Activated CD8-positive, alpha-beta memory T cell treated with anti-CD3 and anti-CD28 coated beads for 48 hours (primary cell): ENCODE data around the gene RPS24.
"Not testable (repeated sequence)": the region's sequence is repeated elsewhere in the genome, so short reads cannot be mapped to it uniquely, and the experiment has no call there.

Experiments
- DNase-seq, 3 experiments: peaks; one replicate each; pipeline ENCODE4 v3.0.0-alpha.2; 2020; ENCODE audit warnings: low read depth in 2 of 3, low spot score in 2 of 3

The RPS24 gene

DNA sequence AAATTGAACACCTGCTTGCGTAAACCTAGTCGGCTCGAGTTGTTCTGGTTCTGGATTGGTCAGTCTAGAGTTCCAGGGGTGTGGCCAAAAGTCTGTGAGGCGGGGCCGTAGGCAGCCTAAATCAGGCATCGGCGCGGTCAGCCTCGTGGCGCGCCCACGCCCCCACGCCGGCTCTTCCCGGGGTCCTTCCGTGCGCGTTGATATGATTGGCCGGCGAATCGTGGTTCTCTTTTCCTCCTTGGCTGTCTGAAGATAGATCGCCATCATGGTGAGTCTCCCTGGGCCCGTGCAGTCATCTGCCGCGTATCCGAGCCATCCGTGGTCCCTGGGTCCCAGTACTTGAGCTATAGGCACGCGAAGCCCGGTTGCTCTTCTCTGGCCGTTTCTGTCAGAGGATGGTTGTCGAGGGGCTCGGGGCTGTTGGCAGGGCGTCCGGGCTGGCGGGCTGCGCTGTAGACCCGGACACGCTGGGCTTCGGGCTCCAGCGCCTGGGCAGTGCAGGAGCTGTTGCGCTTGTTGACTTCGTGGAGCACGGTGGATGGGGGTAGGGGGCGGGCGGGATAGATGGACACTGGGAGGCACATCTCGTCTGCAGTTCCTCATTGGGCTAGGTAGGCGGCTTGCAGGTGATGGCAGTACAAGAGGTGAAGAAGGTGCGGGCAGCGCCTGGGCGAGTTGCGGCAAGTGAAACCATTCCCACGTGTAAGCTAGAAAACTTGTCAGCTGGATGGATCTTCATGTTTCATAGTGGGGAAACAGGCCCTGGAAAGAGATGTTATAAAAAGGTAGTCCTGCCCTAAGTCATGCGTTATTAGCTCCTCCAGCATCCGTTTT lies at the start of gene RPS24:
Gene RPS24 (plus strand): TSS at position 227 of the 834 bp plus-strand sequence. CDS start 39 bp downstream, at position 266.
- peak; percentile 77 to 83 (median 83) for DNase-seq

DNA sequence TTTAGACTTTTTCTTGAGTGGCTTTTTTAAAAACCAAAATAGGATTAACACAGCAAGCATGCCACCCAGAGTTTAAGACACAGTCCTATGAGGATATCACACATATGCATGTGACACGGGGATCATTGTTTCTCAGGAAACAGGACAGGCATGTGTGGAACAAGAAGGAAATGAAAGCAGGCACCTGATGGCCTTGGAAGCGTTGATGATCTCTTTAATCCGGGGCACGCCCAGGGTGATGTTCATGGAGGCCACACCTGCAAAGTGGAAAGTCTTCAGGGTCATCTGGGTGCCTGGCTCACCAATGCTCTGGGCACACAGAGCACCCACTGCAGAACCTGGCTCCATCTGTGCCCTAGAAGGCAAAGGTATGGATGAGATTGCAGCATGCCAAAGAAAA lies 48.7 kb upstream of the RPS24 start:
- no peak for DNase-seq

GRCh38 chr10:77987671-77988255 lies 45.9 kb upstream of the RPS24 start:
- DNase-seq = no peak

DNA sequence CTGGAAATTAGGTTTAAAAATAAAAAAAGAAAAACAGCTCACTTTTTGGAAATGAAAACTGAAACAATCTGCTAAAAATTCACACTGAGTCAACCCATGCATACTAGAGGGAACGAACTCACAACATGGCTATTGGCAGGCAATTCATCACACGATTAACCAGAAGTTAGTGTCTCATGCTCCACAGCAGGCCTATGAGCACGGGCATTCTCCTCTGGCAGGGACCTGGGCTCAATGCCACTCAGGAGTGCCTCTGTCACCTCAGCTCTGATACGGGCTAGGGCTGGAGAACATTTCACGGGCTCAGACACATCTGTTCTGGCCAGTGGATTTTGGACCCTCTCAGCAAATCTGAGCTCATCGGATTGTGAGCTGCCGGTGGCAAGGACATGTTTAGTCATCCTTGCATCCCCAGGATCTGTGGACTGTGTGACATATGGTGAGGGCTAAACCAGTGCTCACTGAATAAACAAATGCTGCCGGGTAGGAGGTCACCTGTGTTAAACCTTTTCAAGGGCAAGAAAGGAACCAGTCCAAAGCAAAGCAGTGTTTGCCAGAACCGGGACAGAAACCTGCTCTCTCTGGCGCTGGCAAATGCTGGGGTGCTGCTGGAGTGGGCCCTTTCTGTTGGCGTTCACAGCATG lies 44.5 kb upstream of the RPS24 start:
- DNase-seq = no peak

GRCh38 chr10:77993620-77994019 lies 40.0 kb upstream of the RPS24 start:
- no peak for DNase-seq

DNA sequence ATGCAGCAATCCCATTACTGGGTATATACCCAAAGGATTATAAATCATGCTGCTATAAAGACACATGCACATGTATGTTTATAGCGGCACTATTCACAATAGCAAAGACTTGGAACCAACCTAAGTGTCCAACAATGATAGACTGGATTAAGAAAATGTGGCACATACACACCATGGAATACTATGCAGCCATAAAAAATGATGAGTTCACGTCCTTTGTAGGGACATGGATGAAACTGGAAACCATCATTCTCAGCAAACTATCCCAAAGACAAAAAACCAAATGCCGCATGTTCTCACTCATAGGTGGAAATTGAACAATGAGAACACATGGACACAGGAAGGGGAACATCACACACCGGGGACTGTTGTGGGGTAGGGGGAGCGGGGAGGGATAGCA lies 34.9 kb upstream of the RPS24 start:
- not testable (repeated sequence) for DNase-seq

- no peak for DNase-seq
Measured at GRCh38 chr10:78000206-78000605, 33.5 kb upstream of the RPS24 start.

DNA sequence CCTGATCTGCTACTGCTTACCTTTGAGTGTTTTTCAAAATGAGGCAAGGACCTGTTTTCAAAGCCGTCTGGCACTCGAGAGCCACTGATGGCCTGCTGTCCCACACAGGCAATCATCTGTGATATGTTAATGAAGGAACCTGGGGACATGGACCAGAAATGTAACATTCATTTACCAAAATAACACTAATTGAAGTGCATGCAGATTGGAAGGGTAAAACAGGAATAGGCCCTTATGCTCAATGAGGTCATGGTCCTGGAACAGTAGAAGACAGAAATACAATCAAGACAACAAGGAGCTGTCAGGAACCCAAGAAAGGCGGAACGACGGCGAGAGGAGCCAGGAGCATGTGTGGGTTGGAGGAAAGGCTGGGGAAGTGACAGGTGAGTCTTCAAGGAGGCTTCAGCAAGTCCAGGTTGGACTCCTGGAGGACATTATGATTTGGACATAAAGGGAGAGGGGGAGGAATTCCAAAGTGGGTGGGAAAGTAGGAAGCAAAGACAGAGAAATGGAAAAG lies 32.6 kb upstream of the RPS24 start:
- DNase-seq = no peak

DNA sequence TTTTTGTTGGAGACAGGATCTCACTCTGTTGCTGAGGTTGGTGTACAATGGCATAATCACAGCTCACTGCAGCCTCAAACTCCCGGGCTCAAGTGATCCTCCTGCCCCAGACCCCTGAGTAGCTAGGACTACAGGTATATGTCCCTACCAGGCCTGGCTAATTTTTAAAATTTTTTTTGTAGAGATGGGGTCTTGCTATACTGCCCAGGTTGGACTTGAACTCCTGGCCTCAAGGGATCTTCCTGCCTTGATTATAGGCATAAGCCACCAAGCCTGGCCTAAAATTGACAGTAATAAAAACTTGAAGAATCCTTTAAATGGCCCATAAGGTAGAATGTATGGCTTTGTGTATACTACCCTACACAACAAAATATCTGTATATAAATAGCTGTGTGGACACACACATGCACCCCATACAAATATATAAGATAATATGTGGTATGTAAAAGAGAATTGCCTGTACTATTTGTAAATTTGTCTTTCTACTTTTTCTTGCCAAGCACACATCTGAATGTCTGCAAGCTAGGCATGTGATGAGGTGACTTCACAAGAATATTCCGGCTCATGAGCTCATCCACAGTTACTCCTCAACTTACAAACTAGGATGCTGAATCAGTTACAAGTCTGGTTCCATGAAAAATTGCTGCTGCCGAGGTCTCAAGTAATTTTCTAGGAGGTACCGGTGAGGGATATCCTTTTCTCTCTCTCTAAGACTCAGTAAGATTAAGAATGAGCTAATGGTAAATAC lies 30.9 kb upstream of the RPS24 start:
- DNase-seq = no peak

- DNase-seq = no peak
Measured at GRCh38 chr10:78004215-78005026, 29.2 kb upstream of the RPS24 start.

- no peak for DNase-seq
Measured at GRCh38 chr10:78007172-78007571, 26.5 kb upstream of the RPS24 start.

DNA sequence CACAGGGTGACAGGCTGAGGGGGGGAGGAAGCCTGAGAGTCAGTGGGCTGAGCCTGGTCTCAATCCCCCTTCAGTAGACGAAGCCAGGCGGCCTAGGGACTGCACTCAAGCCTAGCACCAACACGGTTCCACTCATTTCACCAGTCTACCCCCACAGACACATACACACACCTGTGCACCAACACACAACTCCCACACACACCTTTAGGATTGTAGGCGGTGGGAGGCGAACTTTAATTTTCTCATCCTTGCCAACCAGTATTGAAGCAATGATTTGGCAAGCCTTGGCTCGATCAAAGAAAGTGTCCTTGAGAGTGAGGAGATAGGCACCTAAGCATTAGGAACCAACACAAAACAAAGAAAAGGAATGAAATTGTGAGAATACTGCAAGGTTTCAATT lies 24.0 kb upstream of the RPS24 start:
- no peak for DNase-seq

DNA sequence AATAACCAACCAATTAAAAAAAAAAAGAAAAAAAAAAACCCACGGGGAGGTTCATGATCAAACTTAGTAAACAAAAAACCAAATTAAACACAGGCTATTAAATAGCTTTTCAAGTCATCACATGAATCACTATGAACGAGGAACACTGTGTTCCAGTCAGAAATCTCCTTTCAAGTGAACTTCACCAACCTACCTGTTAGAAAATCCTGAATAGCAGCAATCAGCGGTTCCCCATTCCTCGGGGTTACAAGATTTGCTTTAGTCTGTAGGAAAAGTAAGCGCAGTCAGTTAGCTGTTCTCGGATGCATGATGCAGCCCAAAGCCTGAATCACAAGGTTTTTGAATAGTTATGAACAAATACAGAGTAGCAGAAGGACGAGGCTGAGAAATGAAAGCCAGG lies 23.4 kb upstream of the RPS24 start:
- no peak for DNase-seq

DNA sequence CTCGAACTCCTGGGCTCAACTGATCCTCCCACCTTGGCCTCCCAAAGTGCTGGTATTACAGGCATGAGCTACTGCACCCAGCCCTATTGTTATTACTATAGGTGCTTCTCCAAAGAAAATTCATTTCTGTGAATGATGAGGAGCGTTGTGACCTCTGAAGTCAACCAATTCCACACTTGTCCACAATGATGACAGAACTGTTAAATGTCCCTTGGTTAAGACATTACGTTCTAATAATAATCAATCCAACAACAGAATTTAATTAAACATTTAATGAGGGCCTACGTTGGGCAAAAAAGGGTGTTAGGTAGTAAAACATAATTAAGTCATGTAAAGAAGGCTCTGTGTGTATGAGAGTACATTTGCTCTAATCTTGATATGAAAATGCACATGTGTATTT lies 22.6 kb upstream of the RPS24 start:
- no peak for DNase-seq

DNA sequence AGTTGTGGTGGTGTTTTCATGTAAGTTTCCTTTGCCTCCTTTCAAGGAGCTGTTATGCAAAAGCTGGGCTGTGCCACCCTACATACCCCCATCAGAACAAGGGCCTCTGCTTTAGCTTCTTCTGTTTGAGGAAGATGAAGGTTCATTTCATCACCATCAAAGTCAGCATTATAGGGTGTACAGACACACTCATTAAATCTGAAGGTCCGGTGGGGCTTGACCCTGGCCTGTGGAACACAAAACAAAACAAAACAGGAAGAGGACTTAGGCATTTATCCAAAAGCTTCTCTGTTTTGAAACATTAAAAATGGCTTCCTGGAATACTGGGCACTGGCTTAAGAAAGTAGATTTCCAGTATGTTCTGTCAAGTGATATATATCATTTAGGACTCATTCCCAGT lies 20.1 kb upstream of the RPS24 start:
- no peak for DNase-seq

DNA sequence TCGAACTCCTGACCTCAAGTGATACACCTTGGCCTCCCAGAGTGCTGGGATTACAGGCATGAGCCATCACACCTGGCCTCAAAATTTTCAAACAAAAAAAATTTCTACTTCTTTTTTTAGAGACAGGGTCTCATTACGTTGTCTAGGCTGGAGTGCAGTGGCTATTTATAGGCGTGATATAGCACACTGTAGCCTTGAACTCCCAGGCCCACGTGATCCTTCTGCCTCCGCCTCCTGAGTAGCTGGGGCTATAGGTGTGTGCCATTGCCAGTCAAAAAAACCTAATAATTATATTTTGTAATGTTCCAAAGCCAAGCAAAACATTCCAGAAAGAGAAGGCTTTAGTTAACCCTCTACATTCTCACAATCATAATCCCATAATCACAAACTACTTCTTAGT lies 18.1 kb upstream of the RPS24 start:
- DNase-seq = no peak

- DNase-seq = no peak
Measured at GRCh38 chr10:78017856-78018255, 15.8 kb upstream of the RPS24 start.

GRCh38 chr10:78019264-78019663 lies 14.4 kb upstream of the RPS24 start:
- no peak for DNase-seq

DNA sequence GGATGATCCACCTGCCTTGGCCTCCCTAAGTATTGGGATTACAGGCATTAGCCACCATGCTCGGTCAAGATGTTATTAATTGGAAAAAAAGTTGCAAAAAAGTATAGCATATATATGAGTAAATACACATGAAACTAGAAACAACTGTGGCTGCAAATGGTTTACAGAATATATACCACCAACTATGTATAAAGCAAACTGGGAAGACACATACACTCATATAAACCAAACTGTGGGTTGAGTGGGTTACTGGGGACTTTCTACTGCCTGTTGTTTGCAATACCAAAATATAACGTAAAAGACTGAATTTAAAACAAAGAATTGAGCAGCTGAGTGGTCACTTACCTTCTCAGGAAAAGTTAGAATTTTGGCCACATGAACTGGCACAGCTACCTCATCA lies 12.5 kb upstream of the RPS24 start:
- DNase-seq = no peak

DNA sequence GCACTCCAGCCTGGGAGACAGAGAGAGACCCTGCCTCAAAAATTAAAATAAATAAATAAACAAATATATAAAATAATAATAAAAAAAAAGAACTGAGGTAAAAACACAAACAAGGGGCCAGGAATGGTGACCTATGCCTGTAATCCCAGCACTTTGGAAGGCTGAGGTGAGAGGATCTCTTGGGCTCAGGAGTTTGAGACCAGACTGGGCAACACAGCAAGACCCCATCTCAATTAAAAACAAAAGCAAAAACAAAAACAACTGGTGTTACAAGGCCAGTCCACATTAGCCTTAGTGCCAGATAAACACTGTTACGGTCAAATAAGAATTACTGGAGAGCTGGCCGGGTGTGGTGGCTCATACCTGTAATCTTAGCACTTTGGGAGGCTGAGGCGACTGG lies 9.9 kb upstream of the RPS24 start:
- DNase-seq = no peak
